Measurements from ENCODE around the gene GMPPA.

GMPPA gene

GRCh38 chr2:219531639-219532377, 33.1 kb downstream of the GMPPA start:
- H3K4me3 ChIP-seq (ENCODE audit: low read depth, low read length): no peak overlapping the region
- H3K27me3 ChIP-seq (ENCODE audit: control insufficient read depth, insufficient read depth, low read length): peaks cover 9% of the 10 kb centered on the region
- H3K4me1 ChIP-seq: peaks cover 15% of the 10 kb centered on the region
- no peak overlapping the region for H2AFZ ChIP-seq
- no peaks in the 10 kb centered on the region for H3K9me3 ChIP-seq (ENCODE audit: control insufficient read depth, low read length)
- H3K4me2 ChIP-seq (ENCODE audit: low read length): no peak overlapping the region
- H3K36me3 ChIP-seq (ENCODE audit: control insufficient read depth, insufficient read depth, low read length): no peaks in the 10 kb centered on the region
- H3K27ac ChIP-seq: no peak overlapping the region
- H3K79me2 ChIP-seq: no peaks in the 10 kb centered on the region
- TF ChIP-seq CTCF (IDR thresholded peaks at IDR 0.05): no peak
- no peak overlapping the region for H3K9ac ChIP-seq

- H3K27ac ChIP-seq: no peak overlapping the region
- no peaks in the 10 kb centered on the region for H3K9me3 ChIP-seq (ENCODE audit: control insufficient read depth, low read length)
- H2AFZ ChIP-seq: no peak overlapping the region
- peaks cover 9% of the 10 kb centered on the region for H3K27me3 ChIP-seq (ENCODE audit: control insufficient read depth, insufficient read depth, low read length)
- TF ChIP-seq CTCF (IDR thresholded peaks at IDR 0.05): no peak
- H3K9ac ChIP-seq: no peak overlapping the region
- no peak overlapping the region for H3K4me3 ChIP-seq (ENCODE audit: low read depth, low read length)
- H3K79me2 ChIP-seq: peaks cover 2% of the 10 kb centered on the region
- H3K4me2 ChIP-seq (ENCODE audit: low read length): no peak overlapping the region
- H3K4me1 ChIP-seq: peaks cover 11% of the 10 kb centered on the region
- H3K36me3 ChIP-seq (ENCODE audit: control insufficient read depth, insufficient read depth, low read length): no peaks in the 10 kb centered on the region
Observed at GRCh38 chr2:219532378-219532649, 33.6 kb downstream of the GMPPA start.

GRCh38 chr2:219533930-219534661, 35.4 kb downstream of the GMPPA start:
- H3K36me3 ChIP-seq (ENCODE audit: control insufficient read depth, insufficient read depth, low read length): no peaks in the 10 kb centered on the region
- peaks cover 10% of the 10 kb centered on the region for H3K4me1 ChIP-seq
- H3K4me3 ChIP-seq (ENCODE audit: low read depth, low read length): no peak overlapping the region
- no peak overlapping the region for H2AFZ ChIP-seq
- H3K27ac ChIP-seq: no peak overlapping the region
- no peak overlapping the region for H3K9ac ChIP-seq
- H3K9me3 ChIP-seq (ENCODE audit: control insufficient read depth, low read length): no peaks in the 10 kb centered on the region
- H3K27me3 ChIP-seq (ENCODE audit: control insufficient read depth, insufficient read depth, low read length): peaks cover 3% of the 10 kb centered on the region
- no peak for TF ChIP-seq CTCF (IDR thresholded peaks at IDR 0.05)
- no peak overlapping the region for H3K4me2 ChIP-seq (ENCODE audit: low read length)
- peaks cover 7% of the 10 kb centered on the region for H3K79me2 ChIP-seq

- no peak overlapping the region for H3K27ac ChIP-seq
- no peaks in the 10 kb centered on the region for H3K27me3 ChIP-seq (ENCODE audit: control insufficient read depth, insufficient read depth, low read length)
Observed at GRCh38 chr2:219536425-219536824, 37.7 kb downstream of the GMPPA start.

More at GRCh38 chr2:219536425-219536824, 37.7 kb downstream of the GMPPA start:
- H3K4me3 ChIP-seq (ENCODE audit: low read depth, low read length): no peak overlapping the region
- peaks cover 13% of the 10 kb centered on the region for H3K4me1 ChIP-seq
- no peak overlapping the region for H3K9ac ChIP-seq
- H3K36me3 ChIP-seq (ENCODE audit: control insufficient read depth, insufficient read depth, low read length): no peaks in the 10 kb centered on the region
- H3K9me3 ChIP-seq (ENCODE audit: control insufficient read depth, low read length): no peaks in the 10 kb centered on the region
- H3K4me2 ChIP-seq (ENCODE audit: low read length): no peak overlapping the region
- peaks cover 9% of the 10 kb centered on the region for H3K79me2 ChIP-seq
- no peak for TF ChIP-seq CTCF (IDR thresholded peaks at IDR 0.05)
- H2AFZ ChIP-seq: no peak overlapping the region
